IMR-90 (cell line): ENCODE results near the gene CRYBA1. TPM values are rescaled to one million over a fixed set of nuclear protein-coding genes. Genes with fewer than 3 reads are reported as not detected.

Experiments
- ATAC-seq: fragments of 200-7000 bp; cut with Tn5 transposase; 2 replicates; pipeline ENCODE4 v1.9.1; 2020; ENCODE audit warnings: low read depth, mild to moderate bottlenecking, moderate library complexity
- BruUV-seq: library from RNA; stranded (reverse); fragments of 400-500 nt; replicated peaks from 2 replicates; lab custom pipeline; 2021; lab: Mats Ljungman, UMichigan
- CTCF ChIA-PET: fragments of 300-600 bp; formaldehyde crosslinking; extraction: SDS; loops from one replicate; lab custom pipeline; 2021; ENCODE audit warnings: antibody characterized with exemption; lab: Yijun Ruan, JAX
- POLR2A ChIA-PET: fragments of 300-600 bp; sonication (Branson Sonifier 250); formaldehyde crosslinking; loops from one replicate; lab custom pipeline; 2022; ENCODE audit warnings: antibody characterized with exemption; ENCODE audit not compliant: unreplicated experiment; lab: Charles Lee
- DNase-seq: peaks from one replicate; pipeline ENCODE4 v3.0.0; 2013
- H2AFZ ChIP-seq: replicated peaks from 2 replicates; pipeline ENCODE3; 2013; ENCODE audit warnings: low read length, mild to moderate bottlenecking; ENCODE audit not compliant: poor library complexity
- H2AK5ac ChIP-seq: 2 replicates; pipeline ENCODE4 v1.6.1; 2013; ENCODE audit warnings: low read depth, low read length, inconsistent platforms
- H2AK9ac ChIP-seq: replicated peaks from 2 replicates; pipeline ENCODE3; 2013; ENCODE audit warnings: mild to moderate bottlenecking, low read depth, low read length, moderate library complexity; ENCODE audit not compliant: poor library complexity
- H2BK120ac ChIP-seq: 2 replicates; pipeline ENCODE4 v1.6.1; 2013; ENCODE audit warnings: low read depth, low read length, inconsistent platforms
- H2BK15ac ChIP-seq: 3 replicates; pipeline ENCODE4 v1.6.1; 2013; ENCODE audit warnings: low read depth, low read length, inconsistent platforms
- H2BK20ac ChIP-seq: 2 replicates; pipeline ENCODE4 v1.6.1; 2013; ENCODE audit warnings: low read depth, mild to moderate bottlenecking, inconsistent platforms, low read length, moderate library complexity
- H2BK5ac ChIP-seq: 2 replicates; pipeline ENCODE4 v1.6.1; 2013; ENCODE audit warnings: mild to moderate bottlenecking, low read depth, low read length, inconsistent platforms; ENCODE audit not compliant: poor library complexity, severe bottlenecking
- H3K14ac ChIP-seq: replicated peaks from 2 replicates; pipeline ENCODE4 v1.6.1; 2013; ENCODE audit warnings: low read depth, low read length, inconsistent platforms
- H3K18ac ChIP-seq: 2 replicates; pipeline ENCODE4 v1.6.1; 2013; ENCODE audit warnings: low read depth, low read length, control low read depth
- H3K23ac ChIP-seq: 2 replicates; pipeline ENCODE4 v1.6.1; 2013; ENCODE audit warnings: low read depth, low read length, inconsistent platforms
- H3K27ac ChIP-seq: 2 replicates; pipeline ENCODE4 v1.5.1; 2013; ENCODE audit warnings: mild to moderate bottlenecking, control low read depth, low read length; ENCODE audit not compliant: insufficient read depth
- H3K27me3 ChIP-seq: 2 replicates; pipeline ENCODE4 v1.6.1; 2013; ENCODE audit warnings: low read length; ENCODE audit not compliant: control insufficient read depth, insufficient read depth
- H3K36me3 ChIP-seq: 2 replicates; pipeline ENCODE4 v1.6.1; 2013; ENCODE audit warnings: low read length, mixed read lengths; ENCODE audit not compliant: control insufficient read depth, insufficient read depth
- H3K4ac ChIP-seq: 2 replicates; pipeline ENCODE4 v1.6.1; 2013; ENCODE audit warnings: low read depth, low read length, inconsistent platforms
- H3K4me1 ChIP-seq: 2 replicates; pipeline ENCODE4 v1.6.1; 2013; ENCODE audit warnings: low read length, mixed read lengths; ENCODE audit not compliant: control insufficient read depth, insufficient read depth
- H3K4me2 ChIP-seq: 2 replicates; pipeline ENCODE4 v1.6.1; 2013; ENCODE audit warnings: low read depth, mild to moderate bottlenecking, control low read depth, low read length, moderate library complexity
- H3K4me3 ChIP-seq: 2 replicates; pipeline ENCODE4 v1.5.1; 2013; ENCODE audit warnings: low read depth, mild to moderate bottlenecking, control low read depth, low read length, moderate library complexity; ENCODE audit not compliant: insufficient read depth
- H3K56ac ChIP-seq: 2 replicates; pipeline ENCODE4 v1.6.1; 2013; ENCODE audit warnings: low read length, inconsistent platforms; ENCODE audit not compliant: insufficient read depth; ENCODE audit errors: extremely low read depth
- H3K79me1 ChIP-seq, 2 experiments: 2 replicates each; pipeline ENCODE4 v1.6.1; 2013; ENCODE audit warnings: low read length in 2 of 2, inconsistent platforms in 1 of 2, low read depth in 1 of 2
- H3K9ac ChIP-seq: 2 replicates; pipeline ENCODE4 v1.6.1; 2013; ENCODE audit warnings: low read depth, low read length, control low read depth
- H3K9me1 ChIP-seq: 2 replicates; pipeline ENCODE4 v1.6.1; 2013; ENCODE audit warnings: low read length, inconsistent platforms; ENCODE audit not compliant: insufficient read depth
- H3K9me3 ChIP-seq: 2 replicates; pipeline ENCODE4 v1.6.1; 2013; ENCODE audit warnings: low read length; ENCODE audit not compliant: control insufficient read depth, insufficient read depth
- H4K20me1 ChIP-seq: 2 replicates; pipeline ENCODE4 v1.6.1; 2013; ENCODE audit warnings: low read length, inconsistent platforms; ENCODE audit not compliant: insufficient read depth
- H4K5ac ChIP-seq: 2 replicates; pipeline ENCODE4 v1.6.1; 2013; ENCODE audit warnings: mild to moderate bottlenecking, low read depth, low read length, control low read depth
- H4K8ac ChIP-seq, 2 experiments: 2 replicates each; pipeline ENCODE4 v1.6.1; 2013; ENCODE audit warnings: low read depth in 2 of 2, low read length in 2 of 2, control low read depth in 1 of 2, inconsistent platforms in 1 of 2
- H4K91ac ChIP-seq: 2 replicates; pipeline ENCODE4 v1.6.1; 2013; ENCODE audit warnings: low read depth, low read length, inconsistent platforms; ENCODE audit not compliant: insufficient read depth
- BHLHE40 ChIP-seq: fragments of 150-350 bp; IDR thresholded peaks from 2 replicates; pipeline ENCODE4 v1.6.1; 2016; ENCODE audit warnings: mild to moderate bottlenecking, low read depth, low read length
- CEBPB ChIP-seq: IDR thresholded peaks from 2 replicates; pipeline ENCODE4 v1.6.1; 2012; ENCODE audit warnings: low read depth, low read length, improper control_type of control experiment
- CHD1 ChIP-seq: IDR thresholded peaks from 2 replicates; pipeline ENCODE4 v1.6.1; 2012; ENCODE audit warnings: low read depth, low read length, improper control_type of control experiment
- FOS ChIP-seq: fragments of 150-350 bp; IDR thresholded peaks from 2 replicates; pipeline ENCODE4 v1.6.1; 2016; ENCODE audit warnings: low read depth, low read length
- MAFK ChIP-seq: IDR thresholded peaks from 2 replicates; pipeline ENCODE4 v1.6.1; 2012; ENCODE audit warnings: low read depth, low read length, improper control_type of control experiment
- MXI1 ChIP-seq: IDR thresholded peaks from 2 replicates; pipeline ENCODE4 v1.6.1; 2012; ENCODE audit warnings: low read depth, mild to moderate bottlenecking, low read length, moderate library complexity, borderline replicate concordance
- POLR2A ChIP-seq: IDR thresholded peaks from 2 replicates; pipeline ENCODE4 v1.6.1; 2012; ENCODE audit warnings: mild to moderate bottlenecking, low read depth, low read length
- RAD21 ChIP-seq: IDR thresholded peaks from 2 replicates; pipeline ENCODE4 v1.6.1; 2012; ENCODE audit warnings: low read length, improper control_type of control experiment
- RCOR1 ChIP-seq: IDR thresholded peaks from 2 replicates; pipeline ENCODE4 v1.6.1; 2012; ENCODE audit warnings: mild to moderate bottlenecking, low read length, improper control_type of control experiment; ENCODE audit not compliant: insufficient replicate concordance
- RFX5 ChIP-seq: IDR thresholded peaks from 2 replicates; pipeline ENCODE4 v1.8.0; 2012; ENCODE audit warnings: low read depth, mild to moderate bottlenecking, low read length, moderate library complexity
- SMC3 ChIP-seq: fragments of 150-350 bp; IDR thresholded peaks from 2 replicates; pipeline ENCODE4 v1.6.1; 2016; ENCODE audit warnings: low read depth, mild to moderate bottlenecking, antibody characterized with exemption, low read length, moderate library complexity
- whole genome bisulfite sequencing, 2 experiments: methylation state at CpG; one replicate each; pipeline versions ENCODE4 v1.1.5 to v1.1.7; 2013; ENCODE audit warnings: missing lambda C conversion rate in 2 of 2; ENCODE audit not compliant: insufficient read length in 1 of 2; ENCODE audit errors: extremely low coverage in 2 of 2; 5-methylcytosine and 5-hydroxymethylcytosine counted together
- dilution Hi-C: fragments of 300-500 bp; cut with HindIII; formaldehyde crosslinking; loops from one replicate; pipeline ENCODE4 v1.14.3; 2018; ENCODE audit warnings: low sequenced_read_pairs; ENCODE audit not compliant: unreplicated experiment
- in situ Hi-C: fragments of 300-500 bp; cut with MboI; formaldehyde crosslinking; loops from 3 replicates; pipeline ENCODE4 v1.14.3; 2019; ENCODE audit warnings: low sequenced_read_pairs, inconsistent platforms, mixed read lengths
- intact Hi-C: fragments of 100-400 bp; cut with micrococcal nuclease; formaldehyde crosslinking; loops from 2 replicates; pipeline ENCODE4 v1.10.0; 2022
- polyA plus RNA-seq, 3 experiments: library from polyadenylated mRNA; depleted of rRNA; stranded (reverse); fragments of >200 nt; gene quantifications; 2 replicates each; pipeline ENCODE4 v1.2.3, GENCODE V29; 2012; ENCODE audit warnings: low replicate concordance in 1 of 3
- total RNA-seq: library from RNA; depleted of rRNA; stranded (reverse); fragments of >200 nt; gene quantifications from 2 replicates; pipeline ENCODE4 v1.2.3, GENCODE V29; 2012
- TF ChIP-seq, protein P1 (sequence below): fragments of 150-350 bp; IDR thresholded peaks from 2 replicates; pipeline ENCODE4 v1.6.1; 2016; ENCODE audit warnings: low read depth, mild to moderate bottlenecking, low read length, moderate library complexity, borderline replicate concordance
- TF ChIP-seq, protein P2 (sequence below): fragments of 150-350 bp; IDR thresholded peaks from 2 replicates; pipeline ENCODE4 v1.6.1; 2017; ENCODE audit warnings: mild to moderate bottlenecking, antibody characterized with exemption, low read length, low read depth

CRYBA1 gene
- total and polyA plus RNA-seq, 2 of the 4 experiments (the other 2 are of a cell fraction): not detected

DNA sequence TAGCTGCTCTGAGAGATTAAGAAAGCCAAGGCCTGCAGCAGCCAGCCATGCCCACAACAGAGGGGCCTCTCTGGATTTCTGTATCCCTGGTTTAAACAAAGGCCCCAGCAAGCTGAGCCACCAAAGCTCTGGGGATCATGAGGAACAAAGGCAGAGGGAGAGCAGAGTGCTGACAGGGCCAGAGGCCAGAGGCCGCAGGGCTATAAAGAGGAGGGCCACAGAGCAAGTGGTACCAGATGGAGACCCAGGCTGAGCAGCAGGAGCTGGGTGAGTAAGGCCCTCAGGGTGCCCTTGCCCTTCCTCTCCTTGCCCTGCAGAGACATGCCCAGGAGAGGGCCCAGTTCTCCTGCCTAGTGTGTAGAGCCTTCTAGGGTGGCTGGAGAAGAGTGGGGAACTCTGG is at the start of gene CRYBA1 (continued):
- TF ChIP-seq MXI1: no peak

DNA sequence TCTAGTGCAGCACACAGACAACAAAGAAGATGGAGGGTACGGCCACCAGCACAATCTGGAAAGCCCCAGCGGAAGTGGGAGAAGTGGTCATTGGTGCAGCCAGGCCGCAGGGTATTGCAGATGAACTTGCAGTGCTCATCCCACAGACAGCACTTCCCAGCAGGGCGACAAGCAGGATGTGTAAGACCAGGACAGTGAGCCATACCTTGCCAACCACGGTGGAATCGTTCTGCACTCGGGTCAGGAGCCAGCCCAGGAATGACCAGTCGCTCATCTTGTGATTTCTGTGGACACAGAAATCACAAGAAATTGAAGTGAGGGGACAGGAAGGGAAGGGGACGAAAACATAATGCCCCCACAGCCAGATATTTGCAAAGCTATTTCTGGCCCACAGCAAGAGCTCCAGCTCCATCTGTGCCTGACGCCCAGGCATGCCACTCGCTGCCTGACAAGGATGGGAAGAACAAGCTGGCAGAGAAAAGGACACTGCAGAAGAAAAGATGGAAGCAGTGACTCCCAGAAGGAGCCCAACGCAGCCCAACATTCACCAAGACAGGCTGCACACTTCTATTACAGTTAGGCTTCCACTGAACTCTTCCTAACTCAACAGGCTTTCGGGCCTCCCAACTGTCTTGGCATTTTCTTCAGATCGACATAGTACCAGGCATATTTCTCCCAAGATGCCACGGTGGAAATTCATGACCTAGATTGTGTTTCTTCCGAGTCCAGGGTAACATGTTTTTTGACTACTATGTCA is 49.0 kb upstream of the CRYBA1 start:
- POLR2A ChIA-PET: interaction anchor here (0.5 kb wide), 1 partner anchor 317 kb away, joined by 12 read pairs; no protein-coding TSS in a partner anchor
- Histone ChIP-seq H3K27ac (no peak overlapping the region), H4K20me1 (no peaks in the 10 kb centered on the region), H3K79me1 (no peaks in the 10 kb centered on the region), H2BK120ac (no peak overlapping the region), H3K27me3 (peaks cover 16% of the 10 kb centered on the region), H3K36me3 (no peaks in the 10 kb centered on the region), H3K9ac (no peak overlapping the region), H3K4me2 (no peak overlapping the region), H2BK5ac (no peak overlapping the region), H3K9me3 (no peaks in the 10 kb centered on the region), H3K56ac (no peak overlapping the region), H4K5ac (no peak overlapping the region), H3K4me1 (peaks cover 2% of the 10 kb centered on the region; the same call in 1 of the 2 replicates), H2BK15ac (no peak overlapping the region), H3K4ac (no peak overlapping the region), H3K14ac (no peak overlapping the region), H3K18ac (no peak overlapping the region), H4K8ac (no peak overlapping the region), H3K9me1 (0 out of 2 replicates have a peak, but pooled peaks cover 6% of the 10 kb centered on the region), H2AK9ac (no peak overlapping the region), H2AK5ac (no peak overlapping the region; the same call in 1 of the 2 replicates), H3K4me3 (no peak overlapping the region), H2AFZ (peak overlapping the region; percentile 71), H4K91ac (no peak overlapping the region), H3K23ac (no peak overlapping the region), H2BK20ac (no peak overlapping the region)
- WGBS, 2 experiments: 88% methylated on average over 9 of the region's 16 CpGs; no CpG with 5 or more reads in 1 of the 2 experiments
- BruUV-seq: no TSS peak
- dilution Hi-C loops (no loop called here), in situ Hi-C loops (no loop called here), intact Hi-C loops (no loop called here)
- no peak for DNase-seq
- no peak for ATAC-seq
- CTCF ChIA-PET: interaction anchor here (2.6 kb wide), 1 partner anchor 18 kb away, joined by 8 read pairs; the partner anchor contains the start of gene MYO18A
- TF ChIP-seq BHLHE40 (no peak), SMC3 (no peak), RFX5 (no peak), FOS (no peak), RAD21 (no peak), CEBPB (no peak), MAFK (no peak), RCOR1 (no peak), POLR2A (no peak), CHD1 (no peak)
- TF ChIP-seq, protein P1, sequence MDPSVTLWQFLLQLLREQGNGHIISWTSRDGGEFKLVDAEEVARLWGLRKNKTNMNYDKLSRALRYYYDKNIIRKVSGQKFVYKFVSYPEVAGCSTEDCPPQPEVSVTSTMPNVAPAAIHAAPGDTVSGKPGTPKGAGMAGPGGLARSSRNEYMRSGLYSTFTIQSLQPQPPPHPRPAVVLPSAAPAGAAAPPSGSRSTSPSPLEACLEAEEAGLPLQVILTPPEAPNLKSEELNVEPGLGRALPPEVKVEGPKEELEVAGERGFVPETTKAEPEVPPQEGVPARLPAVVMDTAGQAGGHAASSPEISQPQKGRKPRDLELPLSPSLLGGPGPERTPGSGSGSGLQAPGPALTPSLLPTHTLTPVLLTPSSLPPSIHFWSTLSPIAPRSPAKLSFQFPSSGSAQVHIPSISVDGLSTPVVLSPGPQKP: no peak
- TF ChIP-seq, protein P2, sequence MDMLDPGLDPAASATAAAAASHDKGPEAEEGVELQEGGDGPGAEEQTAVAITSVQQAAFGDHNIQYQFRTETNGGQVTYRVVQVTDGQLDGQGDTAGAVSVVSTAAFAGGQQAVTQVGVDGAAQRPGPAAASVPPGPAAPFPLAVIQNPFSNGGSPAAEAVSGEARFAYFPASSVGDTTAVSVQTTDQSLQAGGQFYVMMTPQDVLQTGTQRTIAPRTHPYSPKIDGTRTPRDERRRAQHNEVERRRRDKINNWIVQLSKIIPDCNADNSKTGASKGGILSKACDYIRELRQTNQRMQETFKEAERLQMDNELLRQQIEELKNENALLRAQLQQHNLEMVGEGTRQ: no peak
